ENCODE results near the gene SDCBP2. TPM values are rescaled to one million over a fixed set of nuclear protein-coding genes. Genes with fewer than 3 reads are reported as not detected.
"Not testable (repeated sequence)": the region's sequence is repeated elsewhere in the genome, so short reads cannot be mapped to it uniquely, and the experiment has no call there.

Gene SDCBP2
- total RNA-seq, 1 experiment from 2014 or later = 3.3 TPM

- ChIA-PET CTCF (interaction anchor here (0.6 to 1.4 kb wide), 2 partner anchors 30 to 74 kb away, joined by 3 to 4 read pairs; no protein-coding TSS in a partner anchor), POLR2A (interaction anchor here (1.3 kb wide), 1 partner anchor 16 kb away, joined by 3 read pairs; no protein-coding TSS in a partner anchor)
- not testable (repeated sequence) for DNase-seq (ENCODE audit: low spot score); ATAC-seq; H3K27me3 Mint-ChIP-seq (ENCODE audit: low read depth); H3K4me1 Mint-ChIP-seq; H3K4me3 Mint-ChIP-seq; H3K27ac Mint-ChIP-seq
- Mint-ChIP-seq H3K36me3 (peaks cover 12% of the 10 kb centered on the region), H3K9me3 (peaks cover 21% of the 10 kb centered on the region)
- TF ChIP-seq CTCF (IDR thresholded peaks at IDR 0.05) = 0 out of 2 replicates have a peak, but pooled peaks have one; percentile 17
These were observed 14.6 kb upstream of the SDCBP2 start for GRCh38 chr20:1343446-1344124.

GRCh38 chr20:1341561-1342265 lies 12.8 kb upstream of the SDCBP2 start:
- DNase-seq (ENCODE audit: low spot score) (no peak), ATAC-seq (no peak)
- POLR2A ChIA-PET = no interaction called here
- Mint-ChIP-seq H3K9me3 (peaks cover 4% of the 10 kb centered on the region), H3K27ac (no peak overlapping the region), H3K4me3 (no peak overlapping the region), H3K27me3 (ENCODE audit: low read depth) (peaks cover 8% of the 10 kb centered on the region; the same call in 1 of the 2 replicates), H3K4me1 (peaks cover 5% of the 10 kb centered on the region), H3K36me3 (0 out of 2 replicates have a peak, but pooled peaks cover 2% of the 10 kb centered on the region)
- no peak for TF ChIP-seq ETV6 (CRISPR knock-in tag; IDR thresholded peaks at IDR 0.05)
- no peak for TF ChIP-seq ARID4B (CRISPR knock-in tag; IDR thresholded peaks at IDR 0.05; ENCODE audit: borderline replicate concordance)
- CTCF ChIA-PET = interaction anchor here (0.8 kb wide), 1 partner anchor 29 kb away, joined by 3 read pairs; no protein-coding TSS in a partner anchor

GRCh38 chr20:1338801-1339200 lies 9.9 kb upstream of the SDCBP2 start:
- ATAC-seq (no peak), DNase-seq (ENCODE audit: low spot score) (no peak)
- ChIA-PET CTCF (interaction anchor here (0.9 kb wide), 1 partner anchor 165 kb away, joined by 3 read pairs; no protein-coding TSS in a partner anchor), POLR2A (no interaction called here)
- Mint-ChIP-seq H3K36me3 (no peaks in the 10 kb centered on the region; the same call in 1 of the 2 replicates), H3K4me3 (no peak overlapping the region), H3K27me3 (ENCODE audit: low read depth) (no peaks in the 10 kb centered on the region; the same call in 1 of the 2 replicates), H3K4me1 (peaks cover 16% of the 10 kb centered on the region), H3K9me3 (no peaks in the 10 kb centered on the region), H3K27ac (no peak overlapping the region)
- TF ChIP-seq ZNF423 (CRISPR knock-in tag; IDR thresholded peaks at IDR 0.05) = no peak

- DNase-seq (ENCODE audit: low spot score) = no peak
- ChIA-PET POLR2A (no interaction called here), CTCF (no interaction called here)
- ATAC-seq = no peak
- Mint-ChIP-seq H3K9me3 (no peaks in the 10 kb centered on the region), H3K36me3 (peaks cover 5% of the 10 kb centered on the region; the same call in 1 of the 2 replicates), H3K27ac (no peak overlapping the region), H3K4me1 (peaks cover 16% of the 10 kb centered on the region), H3K27me3 (ENCODE audit: low read depth) (no peaks in the 10 kb centered on the region; the same call in 1 of the 2 replicates), H3K4me3 (no peak overlapping the region)
- no peak for TF ChIP-seq HMGXB4 (CRISPR knock-in tag; IDR thresholded peaks at IDR 0.05)
- TF ChIP-seq TEAD1 (CRISPR knock-in tag; IDR thresholded peaks at IDR 0.05) = no peak
- no peak for TF ChIP-seq USF2 (CRISPR knock-in tag; IDR thresholded peaks at IDR 0.05)
- no peak for TF ChIP-seq ERG (CRISPR knock-in tag; IDR thresholded peaks at IDR 0.05)
- TF ChIP-seq ZNF263 (CRISPR knock-in tag; IDR thresholded peaks at IDR 0.05; ENCODE audit: low read depth) = no peak
- no peak for TF ChIP-seq ZSCAN18 (CRISPR knock-in tag; IDR thresholded peaks at IDR 0.05)
- TF ChIP-seq FOXP1 (CRISPR knock-in tag; IDR thresholded peaks at IDR 0.05; ENCODE audit: borderline replicate concordance) = no peak
- TF ChIP-seq JUN (CRISPR knock-in tag; IDR thresholded peaks at IDR 0.05) = no peak
These were observed 9.2 kb upstream of the SDCBP2 start for GRCh38 chr20:1338096-1338495.
